SKM-1 (cell line): ENCODE results near the gene REPS1.

ENCODE experiments used
- DNase-seq: peaks from one replicate; lab custom pipeline; 2025; ENCODE audit not compliant: unreplicated experiment; lab: John Stamatoyannopoulos, UW

The REPS1 gene

GRCh38 chr6:138862456-138862855 lies 125.6 kb downstream of the REPS1 start:
- no peak for DNase-seq

GRCh38 chr6:138857775-138858174 lies 130.3 kb downstream of the REPS1 start:
- no peak for DNase-seq

- DNase-seq = no peak
Measured at GRCh38 chr6:138856654-138857053, 131.4 kb downstream of the REPS1 start.
